ENCODE data around the gene EXOC4.
"Not testable (repeated sequence)": the region's sequence is repeated elsewhere in the genome, so short reads cannot be mapped to it uniquely, and the experiment has no call there.

Gene EXOC4

DNA sequence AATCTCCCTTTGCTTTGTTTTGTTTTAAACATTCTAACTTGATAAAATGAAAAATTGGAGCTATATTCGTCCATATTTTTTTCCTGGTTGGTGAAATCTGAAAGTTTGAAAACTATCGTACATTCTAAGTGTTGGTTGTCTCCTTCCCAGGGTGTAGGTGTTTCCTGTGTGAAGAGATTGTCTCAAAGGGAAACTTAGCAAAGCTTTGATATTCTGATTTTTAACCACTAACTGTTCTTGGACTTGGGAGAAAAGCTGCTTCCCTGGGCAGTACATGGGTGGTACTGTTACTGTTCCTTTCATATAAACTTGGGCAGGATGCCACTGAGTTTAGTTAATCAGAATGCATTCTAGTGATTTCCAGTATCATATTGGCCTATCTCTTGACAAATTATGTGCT, 620.8 kb downstream of the EXOC4 start:
- no peak for DNase-seq (ENCODE audit: low read depth)

DNA sequence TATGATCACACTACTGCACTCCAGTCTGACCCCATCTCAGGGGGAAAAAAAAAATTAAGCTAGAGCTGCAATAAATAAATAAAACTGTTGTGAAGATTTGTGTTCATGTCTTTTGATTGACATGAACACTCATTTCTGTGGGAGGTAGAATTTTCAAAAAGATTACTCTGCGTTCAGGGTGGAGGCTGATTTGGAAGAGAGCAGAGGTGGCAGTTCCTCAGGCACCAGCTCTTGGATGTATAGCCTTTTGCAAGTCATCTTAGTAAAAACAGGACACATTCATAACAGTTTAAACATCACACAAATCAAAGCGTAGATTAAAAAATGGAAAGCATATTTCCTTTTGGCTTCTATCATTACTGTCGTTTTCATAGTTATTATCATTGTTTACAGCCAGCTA, 630.7 kb downstream of the EXOC4 start:
- DNase-seq (ENCODE audit: low read depth): no peak

DNA sequence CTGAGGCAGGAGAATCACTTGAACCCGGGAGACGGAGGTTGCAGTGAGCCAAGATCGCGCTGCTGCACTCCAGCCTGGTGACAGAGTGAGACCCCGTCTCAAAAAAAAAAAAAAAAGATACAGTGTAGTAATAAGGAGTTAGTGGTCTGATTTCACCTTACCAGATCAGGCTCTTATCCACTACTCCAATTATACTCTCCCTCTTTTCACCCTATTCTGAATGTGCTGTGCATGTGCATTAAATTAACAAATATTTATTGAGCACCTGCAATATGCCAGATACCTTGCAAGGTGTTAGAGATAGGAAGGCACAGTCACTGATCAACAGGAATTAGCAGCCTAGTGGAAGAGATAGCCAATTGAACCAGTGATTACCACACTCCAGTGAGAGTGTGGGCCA, 632.3 kb downstream of the EXOC4 start:
- no peak for DNase-seq (ENCODE audit: low read depth)

DNA sequence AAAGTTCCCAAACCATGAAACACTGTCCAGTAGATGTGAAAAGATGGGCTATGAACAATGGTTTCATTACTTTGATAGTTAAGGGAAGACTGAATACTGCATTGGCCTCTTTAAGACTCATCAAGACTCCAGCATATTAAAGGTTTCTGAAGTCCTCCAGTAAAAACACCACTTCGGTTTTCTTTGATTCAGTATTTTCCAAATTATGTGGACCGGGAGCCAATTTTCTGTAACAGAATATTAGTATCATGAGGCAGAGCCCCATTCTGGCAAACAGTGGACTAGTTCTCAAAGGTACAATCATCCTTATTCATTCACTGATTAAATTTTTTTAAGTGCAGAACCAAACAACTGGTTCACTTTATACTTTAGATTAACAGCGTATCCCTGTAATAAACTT, 633.2 kb downstream of the EXOC4 start:
- no peak for DNase-seq (ENCODE audit: low read depth)

DNA sequence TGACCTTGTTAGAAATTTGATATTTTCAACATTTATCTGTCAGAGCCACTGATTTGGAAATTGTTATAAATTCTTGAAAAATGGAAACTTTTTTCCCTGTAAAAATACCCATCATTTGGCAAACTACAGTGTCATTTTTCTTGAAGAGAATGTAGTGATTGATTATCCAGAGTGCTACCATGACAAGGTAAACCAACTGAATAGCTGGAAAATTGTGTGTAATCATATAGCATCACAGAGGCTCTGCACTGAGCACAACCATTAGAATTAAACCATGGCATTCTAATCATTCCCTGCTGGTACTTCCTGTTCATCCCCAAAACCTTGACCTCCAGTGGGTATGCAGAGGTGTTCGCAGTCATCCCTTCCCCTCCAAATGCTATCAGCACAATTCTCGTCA, 633.9 kb downstream of the EXOC4 start:
- no peak for DNase-seq (ENCODE audit: low read depth)

DNA sequence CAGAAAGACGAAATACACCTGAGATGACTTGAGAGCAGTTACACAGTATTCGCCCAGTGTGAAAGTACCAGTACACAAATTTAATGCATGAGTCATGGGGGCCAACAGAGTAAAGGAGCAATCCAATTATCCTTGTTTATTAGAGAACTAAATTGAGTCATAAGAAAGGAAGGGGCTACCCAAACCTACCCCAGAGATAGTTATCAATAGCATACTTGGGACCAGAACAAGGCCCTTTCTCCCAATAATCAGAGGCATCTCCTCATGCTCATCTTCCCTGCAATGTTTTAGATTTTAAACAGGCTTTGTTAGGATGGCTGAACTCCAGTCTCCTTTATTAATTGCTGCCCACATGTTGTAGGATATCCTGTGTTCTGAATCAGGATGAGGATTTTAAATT, 634.6 kb downstream of the EXOC4 start:
- DNase-seq (ENCODE audit: low read depth): no peak

DNA sequence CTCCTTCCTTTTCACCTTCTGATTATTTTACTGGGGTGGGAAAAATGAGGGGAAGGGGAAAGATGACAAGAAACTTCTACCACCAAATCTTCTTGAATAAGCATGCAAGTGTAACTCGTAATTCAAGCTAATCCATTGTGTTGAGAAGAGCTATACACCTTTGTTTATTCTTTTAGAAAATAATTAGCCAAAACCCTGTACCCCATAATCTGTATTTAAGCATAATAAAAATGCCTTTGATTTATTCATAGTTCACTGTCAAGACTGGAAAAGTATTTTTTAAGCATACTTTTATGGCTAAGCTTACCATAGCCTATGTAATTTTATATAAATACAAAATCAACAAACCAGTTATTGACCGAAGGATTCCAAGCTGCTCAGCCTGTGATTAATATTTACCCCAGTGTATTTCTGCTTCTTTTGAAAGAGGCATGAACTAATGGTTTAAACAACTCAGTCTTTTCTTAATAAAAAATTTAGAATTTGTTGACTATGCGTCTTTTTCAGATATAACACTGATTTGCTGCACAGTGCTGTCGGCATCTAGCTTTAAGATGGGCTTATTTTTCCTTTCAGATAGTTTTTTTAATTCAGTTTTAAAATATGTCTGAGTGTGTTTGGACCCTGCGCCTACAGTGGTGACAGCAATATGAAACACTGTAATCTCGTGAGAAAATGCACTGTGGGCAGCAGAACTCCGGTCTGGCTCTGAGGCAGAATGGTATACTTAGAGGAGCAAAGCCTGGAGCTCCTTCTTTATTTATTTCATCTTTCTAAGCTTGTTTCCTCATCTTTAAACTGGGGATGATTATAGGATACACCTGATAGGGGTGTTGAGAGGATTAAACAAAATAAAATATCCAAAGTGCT, 635.4 kb downstream of the EXOC4 start:
- DNase-seq (ENCODE audit: low read depth): no peak

DNA sequence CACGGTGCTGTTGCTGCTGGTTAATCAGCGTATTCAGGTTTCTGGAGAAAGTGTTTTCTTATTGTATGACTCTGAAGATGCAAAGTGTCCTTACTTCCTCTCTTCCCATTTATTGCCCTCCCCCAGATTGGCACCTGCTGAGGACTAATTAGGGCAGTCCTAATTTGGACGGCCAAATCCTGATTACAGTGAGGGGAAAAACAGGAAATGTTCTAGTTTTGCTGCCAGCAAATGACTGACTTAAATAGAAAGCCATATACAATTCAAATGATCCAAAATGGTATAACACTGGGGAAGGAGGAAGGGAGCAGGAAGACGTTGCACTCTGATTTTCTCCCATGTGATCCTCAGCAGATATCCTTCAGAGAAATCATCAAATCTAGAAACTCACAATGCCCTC, 651.9 kb downstream of the EXOC4 start:
- no peak for DNase-seq (ENCODE audit: low read depth)

DNA sequence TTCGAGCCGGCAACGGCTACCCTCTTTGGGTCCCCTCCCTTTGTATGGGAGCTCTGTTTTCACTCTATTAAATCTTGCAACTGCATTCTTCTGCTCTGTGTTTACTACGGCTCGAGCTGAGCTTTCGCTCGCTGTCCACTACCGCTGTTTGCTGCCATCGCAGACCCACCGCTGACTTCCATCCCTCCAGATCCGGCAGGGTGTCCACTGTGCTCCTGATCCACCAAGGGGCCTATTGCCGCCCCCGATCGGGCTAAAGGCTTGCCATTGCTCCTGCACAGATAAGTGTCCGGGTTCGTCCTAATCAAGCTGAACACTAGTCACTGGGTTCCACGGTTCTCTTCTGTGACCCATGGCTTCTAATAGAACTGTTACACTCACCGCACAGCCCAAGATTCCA, 653.7 kb downstream of the EXOC4 start:
- DNase-seq (ENCODE audit: low read depth): not testable (repeated sequence)

DNA sequence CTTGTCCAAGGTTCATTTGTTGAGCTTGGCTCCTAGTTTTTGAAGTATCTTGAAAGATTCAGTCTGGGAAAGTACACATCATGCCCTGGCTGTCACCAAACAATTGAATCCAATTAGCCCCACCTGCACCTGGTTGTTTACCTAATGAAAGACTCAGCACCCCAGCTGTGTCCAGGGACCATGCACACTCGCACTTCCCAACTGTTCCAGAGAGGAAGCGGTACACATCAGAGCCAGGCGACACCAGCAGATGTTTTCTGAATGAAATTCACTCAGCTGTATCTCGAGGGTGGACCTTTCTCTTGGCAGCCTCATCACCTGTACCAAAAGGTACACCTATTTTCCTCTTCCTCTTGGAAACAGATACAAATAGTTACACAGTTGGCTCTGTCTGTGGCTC, 657.9 kb downstream of the EXOC4 start:
- no peak for DNase-seq (ENCODE audit: low read depth)

DNA sequence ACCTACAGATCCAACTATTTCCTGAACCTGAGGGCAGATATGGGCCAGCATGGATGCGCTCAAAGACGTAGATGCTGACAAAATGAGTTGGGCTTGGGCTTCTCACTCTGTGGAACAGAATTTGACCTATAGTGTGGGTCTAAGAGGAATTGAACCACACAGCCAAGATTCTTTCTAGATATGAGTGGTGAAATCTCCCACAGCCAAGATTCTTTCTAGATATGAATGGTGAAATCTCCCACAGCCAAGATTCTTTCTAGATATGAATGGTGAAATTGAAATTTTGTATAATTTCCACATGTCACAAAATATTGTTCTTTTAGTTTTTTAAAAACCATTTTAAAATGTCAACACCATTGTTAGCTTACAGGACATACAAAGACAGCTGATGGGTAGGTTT, 658.8 kb downstream of the EXOC4 start:
- no peak for DNase-seq (ENCODE audit: low read depth)

DNA sequence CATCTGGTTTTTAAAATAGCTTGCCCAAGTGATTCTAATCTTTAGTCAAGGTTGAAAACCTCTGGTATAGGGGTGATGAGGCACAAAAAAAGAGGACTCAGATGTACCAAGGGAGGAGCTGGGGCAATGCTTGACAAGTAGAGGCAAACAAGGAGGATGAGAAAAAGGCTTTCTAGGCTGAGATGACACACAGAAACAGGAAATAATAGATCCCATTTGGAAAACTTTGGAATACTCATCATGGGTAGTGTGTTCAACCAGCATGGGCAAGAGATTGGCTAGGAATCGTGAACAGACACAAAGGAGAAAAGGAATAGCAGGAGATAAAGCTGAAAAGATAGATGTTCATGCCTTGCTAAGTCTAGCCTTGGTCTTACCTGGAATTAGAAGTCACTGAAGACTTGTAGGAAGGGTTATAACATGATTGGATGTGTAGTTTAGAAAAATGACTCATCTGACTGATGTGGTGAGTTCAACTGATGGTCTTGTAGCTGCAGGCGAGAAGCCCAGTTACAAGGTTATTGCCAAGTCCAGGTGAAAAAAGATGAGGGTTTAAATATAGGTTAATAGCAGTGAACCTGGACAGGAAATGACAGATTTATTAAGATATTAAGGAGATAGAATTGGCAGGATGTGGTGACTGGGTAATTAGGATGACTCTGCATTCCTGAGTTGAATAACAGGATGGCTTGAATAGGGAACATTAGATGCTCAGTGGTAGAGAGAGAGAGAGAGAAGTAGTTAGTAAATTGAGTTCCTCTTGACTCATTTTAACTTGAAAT, 660.2 kb downstream of the EXOC4 start:
- no peak for DNase-seq (ENCODE audit: low read depth)

DNA sequence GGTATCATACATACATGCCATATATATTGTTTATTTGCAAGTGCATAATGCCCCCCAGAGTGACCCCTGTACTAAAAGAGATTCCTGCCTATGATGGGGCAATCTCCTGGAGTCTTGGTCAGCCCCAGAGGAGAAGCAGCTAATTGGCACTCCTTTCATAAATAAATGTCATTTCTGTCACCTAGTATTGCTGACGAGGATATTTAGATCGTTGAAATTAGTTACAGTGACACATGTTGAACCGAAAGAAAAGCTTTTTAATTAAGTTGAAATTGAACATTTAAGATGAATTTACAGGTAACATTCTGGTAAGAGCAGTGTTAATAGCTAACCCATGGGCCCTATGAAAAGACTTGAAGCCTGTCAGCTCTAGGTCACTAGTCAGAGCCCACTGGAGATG, 663.7 kb downstream of the EXOC4 start:
- no peak for DNase-seq (ENCODE audit: low read depth)

DNA sequence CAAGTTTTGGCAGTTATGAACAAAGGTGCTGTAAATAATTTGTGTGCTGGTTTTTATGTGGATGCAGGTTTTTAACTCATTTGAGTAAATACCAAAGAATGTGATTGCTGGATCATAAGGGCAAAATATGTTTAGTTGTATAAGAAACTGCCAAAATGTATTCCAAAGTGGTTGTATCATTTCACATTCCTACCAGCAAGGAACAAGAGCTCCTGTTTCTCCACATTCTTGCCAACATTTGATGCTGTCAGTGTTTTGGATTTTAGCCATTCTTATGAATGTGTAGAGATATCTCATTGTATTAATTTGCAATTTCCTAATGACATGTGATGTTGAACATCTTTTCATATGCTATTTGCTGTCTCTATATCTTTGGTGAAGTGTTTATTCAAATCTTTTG, 666.9 kb downstream of the EXOC4 start:
- no peak for DNase-seq (ENCODE audit: low read depth)

DNA sequence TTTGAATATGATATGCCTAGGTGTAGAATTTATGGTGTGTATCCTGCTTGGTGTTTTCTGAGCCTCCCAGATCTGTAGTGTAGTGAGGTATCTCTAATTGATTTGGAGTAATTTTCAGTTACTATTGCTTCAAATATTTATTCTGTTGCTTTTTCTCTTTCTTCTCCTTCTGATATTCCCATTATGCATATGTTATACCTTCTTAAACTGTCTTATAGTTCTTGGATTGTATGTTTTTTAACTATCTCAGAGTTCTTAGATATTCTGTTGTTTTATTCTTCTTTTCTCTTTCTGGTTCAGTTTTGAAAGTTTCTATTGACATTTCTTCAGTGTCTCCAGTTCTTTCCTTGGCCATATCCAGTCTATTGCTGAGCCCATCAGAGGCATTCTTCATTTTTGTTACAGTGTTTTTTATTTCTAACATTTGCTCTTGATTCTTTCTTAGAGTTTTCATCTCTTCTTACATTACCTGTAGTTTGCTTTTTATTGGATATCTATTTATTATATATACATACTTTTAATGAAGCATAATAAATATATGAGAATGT, 668.8 kb downstream of the EXOC4 start:
- no peak for DNase-seq (ENCODE audit: low read depth)

DNA sequence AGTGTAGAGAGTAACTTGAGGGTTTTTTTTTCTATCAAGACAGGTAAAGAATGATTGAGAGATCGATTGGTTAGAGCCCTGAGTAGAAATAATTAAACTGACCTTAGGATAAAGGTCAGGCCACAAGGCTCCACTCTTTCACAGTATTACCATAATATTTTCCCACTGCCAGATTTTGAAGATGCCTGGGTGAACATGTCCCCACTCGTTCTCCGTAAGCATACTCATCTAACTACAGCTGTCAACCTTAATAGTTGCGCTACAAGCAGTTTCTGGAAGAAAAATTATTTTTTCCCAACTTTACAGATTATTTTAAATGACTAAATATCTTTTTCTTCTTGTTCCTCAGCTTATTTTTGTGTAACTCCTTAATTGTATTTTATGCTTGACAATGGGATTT, 671.1 kb downstream of the EXOC4 start:
- no peak for DNase-seq (ENCODE audit: low read depth)

DNA sequence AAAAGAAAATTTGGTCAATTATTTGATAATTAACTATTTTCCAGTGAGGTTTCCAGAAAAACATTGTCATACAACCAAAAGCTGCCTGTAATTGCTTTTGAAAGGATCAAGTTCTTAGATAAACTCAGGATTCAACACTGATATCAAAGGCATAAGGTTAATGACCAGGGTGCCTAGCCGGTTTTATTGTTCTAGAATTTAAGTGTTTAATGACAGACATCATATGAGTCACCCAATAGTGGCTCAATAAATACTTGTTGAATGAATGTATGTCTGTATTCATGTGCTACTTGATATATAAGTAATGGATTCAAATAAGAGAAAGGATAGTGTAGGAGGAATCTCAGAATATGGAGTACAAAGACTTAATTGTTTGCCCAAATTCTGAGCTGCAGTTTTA, 678.2 kb downstream of the EXOC4 start:
- DNase-seq (ENCODE audit: low read depth): no peak

DNA sequence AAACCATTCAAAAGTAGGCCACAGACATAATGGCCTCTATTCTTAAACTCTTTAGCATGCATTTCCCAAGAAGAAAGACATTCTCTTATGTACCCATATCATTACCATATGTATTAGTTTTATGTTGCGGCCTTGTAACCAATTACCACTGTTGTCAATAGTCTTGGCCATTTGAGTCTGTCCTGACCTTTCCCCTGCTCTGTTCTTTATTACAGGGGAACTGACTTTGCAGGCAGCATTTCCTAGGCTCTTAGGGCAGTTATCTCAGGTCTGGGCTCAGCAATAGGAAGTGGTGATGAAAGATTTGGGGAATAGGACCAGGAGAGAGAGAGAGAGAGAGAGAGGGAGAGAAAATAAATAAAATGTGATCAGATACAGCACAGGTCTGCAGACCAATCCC, 679.7 kb downstream of the EXOC4 start:
- no peak for DNase-seq (ENCODE audit: low read depth)

DNA sequence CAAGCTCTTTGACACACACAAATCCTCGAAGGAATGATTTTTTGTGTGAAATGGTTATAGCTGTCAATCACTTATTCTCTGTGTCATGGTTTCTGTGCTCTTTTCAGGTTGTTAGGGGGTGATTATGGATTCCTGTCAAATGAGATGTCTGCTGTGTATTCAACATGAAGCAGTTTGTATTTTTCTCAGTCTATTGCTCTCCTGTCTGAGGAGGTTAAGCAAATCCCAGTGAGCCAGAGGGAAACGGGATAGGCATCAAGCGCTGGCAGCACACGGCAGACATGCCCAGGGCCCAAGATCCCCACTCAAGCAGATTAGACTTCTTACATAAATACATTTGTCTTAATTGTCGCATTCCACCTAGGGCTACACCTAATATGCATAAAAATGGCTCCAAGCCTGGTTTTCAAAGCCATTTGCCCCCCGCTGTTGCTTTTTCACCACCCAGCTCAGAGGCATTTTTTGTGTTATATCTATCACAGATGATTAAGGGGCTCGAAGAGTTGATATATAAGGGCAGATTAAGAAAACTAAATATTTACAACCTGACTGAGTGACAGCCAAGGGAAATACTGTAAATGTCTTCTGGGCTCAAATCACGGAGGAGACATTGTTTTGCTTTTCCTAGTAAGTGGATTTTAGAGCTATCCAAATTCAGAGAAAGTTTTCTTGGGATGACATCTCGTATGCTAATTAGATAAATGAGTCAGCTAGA, 681.5 kb downstream of the EXOC4 start:
- DNase-seq (ENCODE audit: low read depth): no peak

DNA sequence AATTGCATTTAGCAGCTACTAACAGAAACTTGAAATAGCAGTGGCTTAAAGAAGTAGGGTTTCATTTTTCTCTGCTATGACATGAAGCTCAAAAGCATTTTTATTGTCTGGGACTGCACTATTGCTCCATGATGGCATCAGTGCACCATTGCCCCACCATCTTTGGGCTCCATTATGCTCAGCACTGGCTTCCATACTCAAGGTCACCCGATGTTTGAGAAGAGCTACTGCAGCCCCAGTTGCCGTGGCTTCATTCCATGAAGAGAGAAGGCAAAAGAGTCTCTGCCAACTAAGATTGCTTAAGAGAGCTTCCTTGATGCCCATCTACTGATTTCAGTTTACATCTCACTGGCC, 682.1 kb downstream of the EXOC4 start:
- DNase-seq (ENCODE audit: low read depth): no peak

DNA sequence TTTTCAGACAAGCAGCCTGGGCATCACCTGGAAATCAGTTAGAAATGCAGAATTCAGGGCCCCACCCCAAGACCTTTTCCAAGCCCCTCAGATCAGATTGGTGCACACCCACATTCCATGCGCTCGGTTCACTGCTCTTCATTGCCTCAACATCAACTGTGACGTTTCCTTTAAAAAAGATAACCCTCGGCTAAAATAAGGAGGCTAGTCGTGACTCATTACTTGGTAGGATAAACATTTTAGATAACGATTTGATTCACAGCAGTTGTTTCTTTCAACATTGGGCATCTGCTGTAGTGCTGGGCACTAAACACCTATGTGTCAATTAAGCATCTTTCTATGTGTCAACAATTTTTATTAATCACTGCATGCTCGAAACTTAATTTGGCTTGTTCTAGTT, 683.2 kb downstream of the EXOC4 start:
- DNase-seq (ENCODE audit: low read depth): no peak

DNA sequence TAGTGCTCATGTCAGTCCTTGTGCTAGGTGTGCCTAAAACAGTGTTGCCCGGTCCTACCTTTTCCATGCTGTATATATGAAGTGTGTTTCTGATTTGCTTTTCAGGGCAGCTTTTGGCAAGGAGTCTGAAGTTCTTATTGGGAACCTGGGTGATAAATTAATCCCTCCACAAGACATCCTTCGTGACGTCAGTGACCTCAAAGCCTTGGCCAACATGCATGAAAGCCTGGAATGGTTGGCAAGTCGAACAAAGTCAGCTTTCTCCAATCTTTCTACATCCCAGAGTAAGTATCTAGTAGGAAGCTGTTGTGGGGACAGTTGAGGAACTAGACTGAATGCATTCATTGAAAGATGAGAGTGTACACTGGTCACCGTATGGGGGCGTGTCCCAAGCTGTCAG, 684.9 kb downstream of the EXOC4 start:
- DNase-seq (ENCODE audit: low read depth): no peak

DNA sequence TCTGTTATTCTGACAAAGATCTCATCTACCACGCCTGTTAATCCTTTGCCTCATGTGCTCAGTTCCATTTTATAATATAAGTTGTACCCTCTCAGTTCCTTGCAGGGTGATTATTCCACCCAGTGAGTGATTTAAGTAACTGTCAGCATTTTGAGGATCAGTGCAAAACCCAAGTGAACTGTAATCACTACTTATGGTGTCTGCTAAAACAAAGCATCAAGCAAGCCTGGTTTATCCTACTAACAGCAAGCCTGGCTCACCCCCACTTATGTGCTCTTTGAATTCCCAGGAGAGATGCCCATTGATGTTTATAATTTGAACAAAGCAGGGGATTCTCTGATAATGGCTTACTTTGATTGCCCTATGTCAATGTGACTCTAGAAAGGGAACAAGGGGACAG, 687.5 kb downstream of the EXOC4 start:
- DNase-seq (ENCODE audit: low read depth): no peak
